PC-3 (cell line): ENCODE measurements around the gene FYN.

ENCODE experiments used
- EZH2 ChIP-seq: fragments of 300-600 bp; sonication (generic); IDR thresholded peaks from one replicate; pipeline ENCODE4 v1.6.1; 2017; ENCODE audit warnings: antibody characterized with exemption, mild to moderate bottlenecking, low read length; ENCODE audit not compliant: unreplicated experiment
- EZH2phosphoT487 ChIP-seq: fragments of 300-600 bp; sonication (generic); IDR thresholded peaks from 2 replicates; pipeline ENCODE4 v1.6.1; 2018; ENCODE audit warnings: mild to moderate bottlenecking, antibody characterized with exemption, low read length, borderline replicate concordance
- TF ChIP-seq, protein P1 (sequence below): fragments of 300-600 bp; sonication (generic); conservative IDR thresholded peaks from 2 replicates; pipeline ENCODE4 v1.5.1; 2017; ENCODE audit warnings: antibody characterized with exemption, low read depth, mild to moderate bottlenecking, low read length

DNA sequence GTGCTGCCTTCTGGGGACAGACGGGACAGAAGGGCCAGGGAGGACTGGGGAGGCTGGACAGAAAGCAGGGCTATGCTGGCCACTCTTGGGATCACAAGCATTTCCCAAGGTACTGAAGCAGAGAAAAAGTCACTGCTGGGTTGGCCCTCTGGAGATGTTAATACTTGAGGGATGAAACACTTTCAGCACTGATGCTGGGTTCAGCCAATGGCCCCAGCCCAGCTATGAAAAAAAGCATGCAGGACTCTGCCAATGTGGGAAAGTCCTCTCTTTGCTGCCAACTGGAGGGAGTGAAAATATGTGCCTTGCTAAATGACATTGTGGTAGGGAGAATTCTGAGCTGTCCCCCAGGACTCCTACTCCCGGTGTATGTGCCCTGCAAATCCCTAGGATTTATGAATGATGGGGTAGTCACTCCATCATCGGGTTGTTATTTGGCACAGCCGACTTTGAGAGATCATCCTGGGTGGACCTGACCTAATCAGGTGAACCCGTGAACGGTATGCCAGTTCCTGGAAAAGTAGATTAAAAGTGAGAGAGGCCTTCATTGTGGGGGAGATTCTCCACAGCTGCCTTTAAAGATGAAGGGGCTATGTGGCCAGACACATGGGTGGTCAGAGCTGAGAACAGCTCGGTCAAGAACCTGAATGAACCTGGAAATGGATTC is 147.7 kb downstream of the FYN start:
- TF ChIP-seq, protein P1, sequence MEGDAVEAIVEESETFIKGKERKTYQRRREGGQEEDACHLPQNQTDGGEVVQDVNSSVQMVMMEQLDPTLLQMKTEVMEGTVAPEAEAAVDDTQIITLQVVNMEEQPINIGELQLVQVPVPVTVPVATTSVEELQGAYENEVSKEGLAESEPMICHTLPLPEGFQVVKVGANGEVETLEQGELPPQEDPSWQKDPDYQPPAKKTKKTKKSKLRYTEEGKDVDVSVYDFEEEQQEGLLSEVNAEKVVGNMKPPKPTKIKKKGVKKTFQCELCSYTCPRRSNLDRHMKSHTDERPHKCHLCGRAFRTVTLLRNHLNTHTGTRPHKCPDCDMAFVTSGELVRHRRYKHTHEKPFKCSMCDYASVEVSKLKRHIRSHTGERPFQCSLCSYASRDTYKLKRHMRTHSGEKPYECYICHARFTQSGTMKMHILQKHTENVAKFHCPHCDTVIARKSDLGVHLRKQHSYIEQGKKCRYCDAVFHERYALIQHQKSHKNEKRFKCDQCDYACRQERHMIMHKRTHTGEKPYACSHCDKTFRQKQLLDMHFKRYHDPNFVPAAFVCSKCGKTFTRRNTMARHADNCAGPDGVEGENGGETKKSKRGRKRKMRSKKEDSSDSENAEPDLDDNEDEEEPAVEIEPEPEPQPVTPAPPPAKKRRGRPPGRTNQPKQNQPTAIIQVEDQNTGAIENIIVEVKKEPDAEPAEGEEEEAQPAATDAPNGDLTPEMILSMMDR = no peak
- no peak for TF ChIP-seq EZH2
- no peak for TF ChIP-seq EZH2phosphoT487
